ENCODE measurements around the gene JAML. TPM values are rescaled to one million over a fixed set of nuclear protein-coding genes. Genes with fewer than 3 reads are reported as not detected.

Gene JAML
- total RNA-seq, 2 donors from 2014 or later: 2.3 to 8.5 TPM

- 66% methylated on average over 2 of the region's 2 CpGs for WGBS
- Histone ChIP-seq H3K36me3 (no peaks in the 10 kb centered on the region), H3K4me3 (no peak overlapping the region), H3K27me3 (replicated peaks; ENCODE audit: insufficient read depth) (no peaks in the 10 kb centered on the region), H3K9me3 (no peaks in the 10 kb centered on the region), H3K4me1 (replicated peaks) (no peaks in the 10 kb centered on the region), H3K27ac (no peak overlapping the region)
- no peak for DNase-seq (ENCODE audit: low spot score)
- intact Hi-C loops (cut with DNase I): no loop called here
- TF ChIP-seq POLR2A (IDR thresholded peaks at IDR 0.05) (no peak), CTCF (IDR thresholded peaks at IDR 0.05) (no peak), POLR2AphosphoS5 (IDR thresholded peaks at IDR 0.05) (no peak)
Observed at GRCh38 chr11:118236170-118236569, 11.4 kb upstream of the JAML start.

- TF ChIP-seq CTCF (IDR thresholded peaks at IDR 0.05) (no peak), POLR2AphosphoS5 (IDR thresholded peaks at IDR 0.05) (no peak), POLR2A (IDR thresholded peaks at IDR 0.05) (no peak)
- no peak for DNase-seq (ENCODE audit: low spot score)
- Histone ChIP-seq H3K9me3 (no peaks in the 10 kb centered on the region), H3K36me3 (no peaks in the 10 kb centered on the region), H3K4me1 (replicated peaks) (no peaks in the 10 kb centered on the region), H3K4me3 (no peak overlapping the region), H3K27ac (no peak overlapping the region), H3K27me3 (replicated peaks; ENCODE audit: insufficient read depth) (no peaks in the 10 kb centered on the region)
- intact Hi-C loops (cut with DNase I): no loop called here
- WGBS: 85% methylated on average over 5 of the region's 5 CpGs
Observed at GRCh38 chr11:118234833-118235232, 10.0 kb upstream of the JAML start.

GRCh38 chr11:118233850-118234249 is 9.0 kb upstream of the JAML start:
- intact Hi-C loops (cut with DNase I): no loop called here
- Histone ChIP-seq H3K27ac (no peak overlapping the region), H3K4me3 (no peak overlapping the region), H3K36me3 (no peaks in the 10 kb centered on the region), H3K4me1 (replicated peaks) (no peaks in the 10 kb centered on the region), H3K27me3 (replicated peaks; ENCODE audit: insufficient read depth) (no peaks in the 10 kb centered on the region), H3K9me3 (no peaks in the 10 kb centered on the region)
- TF ChIP-seq POLR2AphosphoS5 (IDR thresholded peaks at IDR 0.05): no peak
- TF ChIP-seq POLR2A (IDR thresholded peaks at IDR 0.05): no peak
- no peak for TF ChIP-seq CTCF (IDR thresholded peaks at IDR 0.05)
- WGBS: 95% methylated on average over 1 of the region's 1 CpG
- no peak for DNase-seq (ENCODE audit: low spot score)

GRCh38 chr11:118233377-118233776 is 8.6 kb upstream of the JAML start:
- no peak overlapping the region for H3K27ac ChIP-seq
- WGBS: 92% methylated on average over 5 of the region's 5 CpGs
- no peaks in the 10 kb centered on the region for H3K9me3 ChIP-seq
- no peaks in the 10 kb centered on the region for H3K27me3 ChIP-seq (replicated peaks; ENCODE audit: insufficient read depth)
- no peak overlapping the region for H3K4me3 ChIP-seq
- TF ChIP-seq POLR2AphosphoS5 (IDR thresholded peaks at IDR 0.05): no peak
- TF ChIP-seq CTCF (IDR thresholded peaks at IDR 0.05): no peak
- TF ChIP-seq POLR2A (IDR thresholded peaks at IDR 0.05): no peak
- intact Hi-C loops (cut with DNase I): no loop called here
- H3K36me3 ChIP-seq: no peaks in the 10 kb centered on the region
- DNase-seq (ENCODE audit: low spot score): no peak
- no peaks in the 10 kb centered on the region for H3K4me1 ChIP-seq (replicated peaks)

- WGBS: 67% methylated on average over 1 of the region's 1 CpG
- H3K36me3 ChIP-seq: no peaks in the 10 kb centered on the region
- no peaks in the 10 kb centered on the region for H3K27me3 ChIP-seq (replicated peaks; ENCODE audit: insufficient read depth)
- H3K27ac ChIP-seq: no peak overlapping the region
- TF ChIP-seq POLR2A (IDR thresholded peaks at IDR 0.05) (no peak), CTCF (IDR thresholded peaks at IDR 0.05) (no peak), POLR2AphosphoS5 (IDR thresholded peaks at IDR 0.05) (no peak)
- intact Hi-C loops (cut with DNase I): no loop called here
- DNase-seq (ENCODE audit: low spot score): no peak
- H3K4me3 ChIP-seq: no peak overlapping the region
- H3K4me1 ChIP-seq (replicated peaks): no peaks in the 10 kb centered on the region
- H3K9me3 ChIP-seq: no peaks in the 10 kb centered on the region
Observed at GRCh38 chr11:118232659-118233058, 7.8 kb upstream of the JAML start.
